GM19025 (cell line): ENCODE measurements around the gene SPATA13.
"Not testable (repeated sequence)": the region's sequence is repeated elsewhere in the genome, so short reads cannot be mapped to it uniquely, and the experiment has no call there.

Source experiments
- ATAC-seq: cut with Tn5 transposase; IDR thresholded peaks from one replicate; pipeline ENCODE4 v1.9.1; 2021; ENCODE audit warnings: mild to moderate bottlenecking, low read depth, moderate library complexity; ENCODE audit not compliant: unreplicated experiment

Gene SPATA13

DNA sequence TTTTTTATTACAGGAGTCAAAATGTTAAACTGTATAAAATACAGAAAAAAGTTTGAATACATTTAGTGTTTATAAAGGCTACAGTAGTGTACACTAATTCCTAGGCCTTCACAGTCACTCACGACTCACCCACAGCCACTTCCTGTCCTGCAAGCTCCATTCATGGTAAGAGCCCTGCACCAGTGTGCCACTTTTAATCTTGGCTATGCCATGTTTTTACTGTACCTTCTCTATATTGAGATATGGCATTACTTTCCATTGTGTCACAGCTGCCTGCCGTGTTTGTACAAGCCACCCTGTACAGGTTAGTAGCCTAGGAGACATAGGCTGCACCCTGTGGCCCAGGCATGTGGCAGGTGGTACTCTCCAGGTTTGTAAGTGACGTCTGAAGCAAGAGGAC, 180.9 kb downstream of the SPATA13 start:
- ATAC-seq = no peak

GRCh38 chr13:24348385-24348784, 187.9 kb downstream of the SPATA13 start:
- no peak for ATAC-seq

GRCh38 chr13:24348797-24349515, 188.4 kb downstream of the SPATA13 start:
- no peak for ATAC-seq

GRCh38 chr13:24349778-24350664, 189.5 kb downstream of the SPATA13 start:
- ATAC-seq = not testable (repeated sequence)

DNA sequence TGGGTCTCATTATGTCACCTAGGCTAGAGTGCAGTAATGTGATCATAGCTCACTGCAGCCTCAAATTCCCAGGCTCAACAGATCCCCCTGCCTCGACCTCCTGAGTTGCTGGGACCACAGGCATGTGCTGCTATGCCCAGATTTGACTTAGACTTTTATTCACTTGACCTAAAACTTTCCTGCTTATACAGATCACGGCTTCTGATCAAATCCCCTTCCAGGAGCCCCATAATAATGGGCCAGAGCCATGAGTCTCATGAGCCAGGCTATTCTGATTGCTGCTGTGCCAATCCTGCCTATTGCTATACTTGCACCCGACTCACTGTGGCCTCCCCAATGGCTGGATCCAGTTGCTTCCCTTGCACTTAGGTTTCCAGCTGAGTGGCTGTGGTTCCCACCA, 190.9 kb downstream of the SPATA13 start:
- ATAC-seq = no peak

- no peak for ATAC-seq
Measured at GRCh38 chr13:24353736-24354135, 193.2 kb downstream of the SPATA13 start.

DNA sequence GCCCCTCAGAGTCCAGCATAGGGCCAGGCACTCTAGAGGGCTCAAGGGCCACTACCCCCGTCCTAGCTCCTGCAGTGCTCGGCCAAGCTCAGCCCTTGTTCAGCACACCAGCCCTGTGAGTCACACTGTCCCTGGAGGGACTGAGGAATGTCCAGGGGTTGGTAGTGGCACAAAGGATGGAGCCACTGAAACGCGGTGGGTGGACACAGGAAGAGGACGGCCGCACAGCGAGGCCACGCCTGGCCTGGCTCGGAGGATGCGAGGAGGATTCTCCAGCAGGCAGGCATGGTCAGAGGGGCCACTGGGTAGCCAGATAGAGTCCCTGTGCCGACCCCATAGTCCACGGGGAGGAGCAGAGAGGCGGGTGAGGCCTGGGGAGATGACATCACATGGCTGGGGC, 194.6 kb downstream of the SPATA13 start:
- ATAC-seq = no peak

GRCh38 chr13:24356270-24356669, 195.8 kb downstream of the SPATA13 start:
- ATAC-seq = no peak
